Myocyte (in vitro differentiated cells): ENCODE data around the gene COPE. TPM values are rescaled to one million over a fixed set of nuclear protein-coding genes. Genes with fewer than 3 reads are reported as not detected.
"Not testable (repeated sequence)": the region's sequence is repeated elsewhere in the genome, so short reads cannot be mapped to it uniquely, and the experiment has no call there.

Experiments used
- DNase-seq: peaks from one replicate; pipeline ENCODE4 v3.0.0-alpha.2; 2012; ENCODE audit warnings: low read depth
- total RNA-seq: library from RNA; depleted of rRNA; stranded (reverse); fragments of >200 nt; gene quantifications from 2 replicates; pipeline ENCODE4 v1.2.3, GENCODE V29; 2014

The COPE gene
- total RNA-seq, 1 donor from 2014 or later: 338 TPM

DNA sequence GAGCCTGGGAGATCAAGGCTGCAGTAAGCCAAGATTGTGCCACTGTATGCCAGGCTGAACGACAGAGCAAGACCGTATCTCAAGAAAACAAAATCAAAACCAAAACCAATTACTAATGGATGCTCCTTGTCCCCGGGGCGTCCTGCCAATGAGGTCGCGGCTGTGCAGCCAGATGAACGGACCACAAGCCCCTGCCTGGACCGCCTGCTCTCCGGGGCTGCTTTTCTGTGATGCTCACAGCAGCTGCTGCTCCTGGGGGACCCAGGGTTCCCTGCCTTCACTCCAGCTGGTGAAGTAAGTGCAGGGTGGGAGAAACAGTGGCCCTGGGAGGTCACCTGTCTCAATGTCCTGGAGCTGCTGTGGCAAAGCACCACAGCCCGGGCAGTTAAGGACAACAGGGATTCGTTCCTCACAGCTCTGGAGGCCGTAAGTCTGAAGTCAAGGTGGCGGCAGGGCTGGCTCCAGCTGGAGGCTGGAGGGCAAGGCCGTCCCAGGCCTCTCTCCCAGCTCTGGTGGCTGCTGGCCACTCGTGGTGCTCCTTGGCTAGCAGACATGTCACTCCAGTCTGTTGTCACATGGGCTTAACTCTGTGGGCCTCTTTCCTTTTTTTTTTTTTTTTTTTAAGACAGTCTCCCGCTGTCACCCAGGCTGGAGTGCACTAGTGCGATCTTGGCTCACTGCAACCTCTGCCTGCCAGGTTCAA lies 10.1 kb downstream of the COPE start:
- no peak for DNase-seq

DNA sequence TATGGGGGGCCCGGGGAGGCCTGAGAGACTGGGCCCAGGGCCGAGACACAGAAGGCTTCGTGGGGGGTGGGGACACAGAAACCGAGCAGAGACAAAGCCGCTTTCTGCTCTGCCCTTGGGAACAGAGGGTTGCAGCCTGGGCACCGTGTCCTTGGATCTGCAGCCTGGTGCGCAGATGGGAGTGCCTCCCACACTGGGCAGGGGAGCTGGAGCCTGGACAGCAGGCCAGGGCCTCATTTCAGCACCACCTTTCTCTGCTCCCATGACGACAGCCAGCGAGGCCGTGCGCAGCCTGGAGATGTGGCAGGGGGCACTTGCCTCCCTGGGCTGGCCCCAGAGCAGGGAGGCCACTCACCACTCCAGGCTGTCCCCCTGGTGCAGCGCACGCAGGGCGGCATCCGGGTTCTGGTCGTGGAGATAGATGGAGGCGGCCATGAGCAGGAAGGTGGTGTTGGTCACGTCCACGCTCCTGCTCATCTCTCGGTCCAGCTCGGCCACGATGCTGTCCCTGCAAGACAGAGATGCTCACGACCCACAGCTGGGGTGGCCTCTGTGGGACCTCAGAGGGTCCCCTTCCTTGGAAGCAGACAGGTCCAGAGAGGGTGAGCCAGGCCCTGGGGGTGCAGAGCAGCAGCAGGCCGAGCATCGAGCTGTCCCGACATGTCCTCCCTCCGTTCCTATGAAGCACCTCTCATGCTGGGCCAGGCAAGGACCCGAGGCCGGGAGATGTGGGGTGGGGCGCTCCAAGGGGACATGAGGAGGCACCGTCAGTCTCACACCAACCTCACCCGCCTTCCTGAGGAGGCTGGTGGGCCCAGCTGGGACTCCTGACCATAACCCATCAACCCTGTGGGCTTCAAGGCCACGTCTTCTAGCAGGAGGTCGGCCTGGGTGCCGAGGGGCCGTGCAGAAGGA lies 12.3 kb downstream of the COPE start:
- no peak for DNase-seq

DNA sequence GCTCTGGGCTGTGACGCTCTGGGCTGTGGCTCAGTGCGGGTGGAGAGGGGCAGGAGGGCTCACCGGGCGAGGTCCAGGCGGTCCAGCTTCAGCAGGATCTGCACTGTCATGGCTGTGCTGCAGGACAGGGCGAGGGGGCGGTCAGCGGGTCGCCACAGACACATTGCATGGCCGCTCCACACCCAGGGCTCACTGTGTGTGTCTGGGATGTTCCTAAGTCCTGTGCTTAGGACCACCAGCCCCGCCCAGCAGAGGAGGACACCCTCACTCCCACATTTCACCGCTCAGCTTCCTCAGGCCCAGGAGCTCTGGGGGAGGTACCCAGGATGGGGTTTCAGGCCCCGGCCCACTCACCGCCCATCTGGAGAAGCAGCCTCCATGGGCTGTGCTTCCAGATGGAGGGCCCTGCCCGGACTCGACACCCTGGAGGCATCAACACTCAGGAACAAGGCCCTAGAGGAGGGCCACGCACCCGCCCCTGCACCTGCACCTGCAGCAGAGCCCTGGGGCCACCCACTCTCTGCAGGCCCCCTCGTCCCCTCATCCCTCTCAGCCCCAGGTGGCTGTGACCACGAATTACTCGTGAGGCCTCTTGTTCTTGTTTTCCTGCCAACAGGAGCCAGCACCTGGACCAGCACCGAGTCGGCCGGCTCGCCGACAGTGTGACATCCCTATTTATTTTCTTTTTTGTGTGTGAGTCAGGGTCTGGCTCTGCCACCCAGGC lies 13.5 kb downstream of the COPE start:
- no peak for DNase-seq

DNA sequence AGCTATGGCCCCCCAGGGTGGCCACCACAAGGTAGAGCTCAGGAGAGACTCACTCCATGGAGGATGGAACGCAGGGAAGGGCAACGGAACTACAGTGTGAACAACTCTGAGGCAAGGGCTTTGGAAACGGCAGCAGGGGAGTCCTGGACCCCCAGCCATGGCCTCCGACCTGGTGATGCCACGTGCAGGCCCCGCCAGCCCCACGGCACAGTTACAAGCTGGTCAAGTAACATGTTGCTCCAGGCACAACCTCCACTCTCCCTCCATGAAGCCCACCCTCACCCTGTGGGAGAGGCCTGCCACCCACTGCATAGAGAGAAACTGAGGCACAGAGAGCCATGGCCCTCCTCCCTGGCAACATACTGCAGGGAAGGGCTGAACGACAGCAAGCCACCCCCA lies 14.1 kb downstream of the COPE start:
- no peak for DNase-seq

DNA sequence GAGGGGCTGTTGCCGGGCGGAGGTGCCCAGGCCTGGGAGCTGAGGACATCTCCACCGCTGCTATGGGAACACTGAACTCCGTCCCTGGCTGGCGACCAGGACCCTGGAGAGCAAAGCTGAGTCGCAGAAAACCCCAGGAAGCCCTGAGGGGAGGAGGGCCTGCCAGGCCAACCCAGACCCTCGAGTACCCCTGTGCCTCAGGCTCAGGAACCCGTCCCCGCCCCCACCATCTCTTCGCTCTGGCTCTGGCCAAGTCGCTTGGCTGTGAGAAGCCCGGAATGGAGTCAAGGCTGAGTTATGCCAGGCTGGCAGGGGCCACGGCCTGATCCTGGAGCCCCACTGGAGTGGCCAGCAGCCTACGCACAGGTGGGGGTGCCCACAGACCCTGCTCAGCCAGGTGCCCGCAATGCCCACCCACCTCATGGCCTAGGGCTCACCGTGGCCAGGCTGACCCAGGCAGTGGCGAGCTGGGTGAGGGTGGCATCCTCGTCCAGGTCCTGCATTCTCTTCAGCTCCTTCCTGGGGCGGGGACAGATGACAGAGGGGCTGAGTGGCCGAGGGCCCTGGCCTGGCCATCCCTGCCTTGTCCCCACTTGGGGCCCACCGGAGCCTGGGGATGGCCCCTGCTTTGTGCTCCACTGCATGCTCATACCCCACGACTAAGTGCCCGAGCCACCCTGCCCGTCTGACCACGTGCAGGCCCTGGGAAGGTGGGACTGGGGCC lies 14.7 kb downstream of the COPE start:
- no peak for DNase-seq

- DNase-seq: no peak
These were observed 15.8 kb downstream of the COPE start for GRCh38 chr19:18903156-18904037.

- not testable (repeated sequence) for DNase-seq
These were observed 16.7 kb downstream of the COPE start for GRCh38 chr19:18902519-18902918.

GRCh38 chr19:18901491-18901890 lies 17.7 kb downstream of the COPE start:
- DNase-seq: no peak

GRCh38 chr19:18900700-18901481 lies 18.3 kb downstream of the COPE start:
- DNase-seq: no peak

GRCh38 chr19:18899624-18900560 lies 19.3 kb downstream of the COPE start:
- DNase-seq: no peak

DNA sequence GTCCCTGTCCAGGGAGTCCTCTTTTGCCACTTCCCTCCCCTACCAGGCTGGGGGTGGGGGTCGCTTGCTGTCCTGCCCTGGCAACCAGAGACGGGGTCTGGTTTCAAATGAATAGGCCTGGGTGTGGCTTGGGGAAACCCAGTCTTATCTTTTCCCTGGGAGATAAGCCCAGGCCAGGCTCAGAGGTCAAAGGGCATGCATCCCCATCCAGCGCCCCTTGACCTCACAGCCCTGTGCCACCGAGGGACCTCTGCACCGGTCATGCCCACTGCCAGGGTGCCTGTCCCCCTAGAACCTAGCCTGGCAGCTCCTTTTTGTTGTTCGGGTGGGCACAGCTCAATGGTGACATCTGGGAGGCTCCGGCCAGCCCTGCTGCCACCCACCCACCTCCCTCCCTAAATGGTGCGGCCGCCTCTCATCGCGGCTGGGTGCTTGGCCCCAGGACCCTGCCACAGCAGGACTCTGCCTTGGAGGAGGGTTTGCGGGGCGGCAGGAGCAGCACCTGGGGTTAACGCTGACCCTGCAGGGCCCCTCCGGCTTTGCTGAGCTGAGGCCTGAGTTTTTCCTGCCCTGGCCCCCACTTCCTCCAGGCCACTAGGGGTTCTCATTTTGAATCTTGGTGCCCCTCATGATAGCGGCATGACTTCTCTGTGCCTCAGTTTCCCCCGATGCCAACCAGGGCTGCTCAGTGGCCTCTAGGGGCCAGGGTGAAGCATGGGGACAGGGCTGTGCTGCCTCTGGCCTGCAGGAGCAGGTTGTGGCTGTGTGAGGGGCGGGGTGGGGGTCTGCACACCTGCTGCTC lies 20.4 kb downstream of the COPE start:
- no peak for DNase-seq

DNA sequence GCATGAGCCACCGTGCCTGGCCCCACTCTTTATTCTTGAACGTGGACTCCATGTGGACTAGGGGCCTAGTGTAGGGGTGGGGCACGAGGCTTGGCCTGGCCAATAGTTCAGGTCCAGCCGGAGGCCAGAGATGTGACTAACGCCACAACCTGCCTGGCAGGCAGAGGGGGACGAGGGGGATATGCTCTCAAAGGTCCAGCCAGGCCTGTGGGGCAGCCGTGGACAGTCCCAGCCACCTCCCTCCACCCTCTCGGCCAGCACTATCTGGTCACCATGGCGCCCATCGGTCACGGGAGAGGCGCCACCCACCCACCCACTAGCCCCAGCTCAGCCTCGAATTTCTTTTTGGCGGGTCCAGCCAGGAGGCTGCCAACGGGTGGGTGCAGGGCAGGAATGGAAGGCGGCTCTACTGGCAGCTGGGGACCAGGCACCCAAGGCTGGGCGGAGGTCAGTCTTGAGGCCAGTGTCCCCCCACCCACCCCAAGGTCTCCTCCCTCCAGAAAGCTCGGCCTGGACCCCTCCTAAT lies 21.0 kb downstream of the COPE start:
- DNase-seq: peak; percentile 23

DNA sequence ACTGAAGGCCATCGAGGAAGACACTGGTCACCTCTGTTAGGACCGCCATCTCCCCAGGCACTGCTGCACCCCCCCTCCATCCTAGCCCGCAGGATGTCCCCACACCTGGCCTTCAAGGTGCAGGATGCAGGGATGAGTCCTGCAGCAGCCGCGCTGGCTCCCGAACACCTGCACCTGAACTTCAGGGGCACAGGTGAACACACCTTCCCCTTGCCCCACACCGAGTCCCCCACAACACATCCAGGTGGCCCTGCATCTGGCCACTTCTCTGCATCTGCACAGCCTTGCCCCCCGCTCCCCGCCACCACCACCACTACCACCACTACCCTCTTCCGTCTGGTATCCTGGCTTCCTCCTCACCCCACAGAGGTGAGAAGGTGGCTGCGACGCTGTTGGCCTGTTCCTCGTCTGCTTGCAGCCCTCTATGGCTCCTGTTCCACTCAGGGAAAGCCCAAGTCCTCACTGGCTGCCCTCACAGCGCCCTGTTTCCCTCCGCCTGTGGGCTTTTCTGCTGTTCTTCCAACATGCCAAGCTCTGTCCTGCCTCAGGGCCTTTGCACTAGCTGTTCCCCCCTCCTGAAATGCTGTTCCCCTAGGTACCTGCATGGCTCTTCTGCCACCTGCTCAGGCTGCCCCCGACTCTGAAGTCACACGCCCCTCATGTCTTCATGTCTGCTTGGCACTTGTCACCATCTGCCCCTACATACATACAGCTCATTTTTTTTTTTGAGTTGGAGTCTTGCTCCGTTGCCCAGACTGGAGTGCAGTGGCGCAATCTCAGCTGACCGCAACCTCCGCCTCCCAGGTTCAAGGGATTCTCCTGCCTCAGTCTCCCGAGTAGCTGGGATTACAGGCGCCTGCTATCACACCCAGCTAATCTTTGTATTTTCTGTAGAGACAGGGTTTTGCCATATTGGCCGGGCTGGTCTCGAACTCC lies 21.8 kb downstream of the COPE start:
- no peak for DNase-seq

DNA sequence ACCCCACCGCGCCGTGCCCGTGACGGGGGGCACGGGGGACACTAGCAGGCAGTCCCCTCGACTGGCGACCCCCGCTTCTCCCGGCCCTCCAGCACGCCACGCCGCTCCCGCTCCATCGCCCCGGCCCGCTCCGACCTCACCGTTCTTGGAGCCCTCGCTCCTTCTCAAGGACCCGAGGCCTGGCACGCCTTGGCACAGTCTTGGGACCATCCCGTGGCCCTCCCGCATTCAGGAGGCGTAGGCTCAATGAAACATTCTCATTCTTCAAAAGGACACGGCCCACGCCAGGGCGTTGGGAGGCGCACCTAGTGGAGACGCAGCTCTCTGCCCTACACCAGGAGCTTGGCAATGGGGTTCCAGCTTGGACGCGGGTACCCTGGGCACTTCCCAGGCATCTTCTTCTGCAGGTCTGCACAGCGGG lies 22.8 kb downstream of the COPE start:
- DNase-seq: no peak

- peak; percentile 31 for DNase-seq
These were observed 23.3 kb downstream of the COPE start, which contains the start of gene CERS1 for GRCh38 chr19:18895824-18896341. CERS1 (minus strand) TSS chr19:18896158; CDS start chr19:18896072, 86 bp downstream.
